GM21367 (cell line): ENCODE measurements around the gene PCSK1N.
"Not testable (repeated sequence)": the region's sequence is repeated elsewhere in the genome, so short reads cannot be mapped to it uniquely, and the experiment has no call there.

ENCODE experiments used
- ATAC-seq: cut with Tn5 transposase; IDR thresholded peaks from one replicate; pipeline ENCODE4 v1.9.1; 2021; ENCODE audit not compliant: unreplicated experiment

Gene PCSK1N

DNA sequence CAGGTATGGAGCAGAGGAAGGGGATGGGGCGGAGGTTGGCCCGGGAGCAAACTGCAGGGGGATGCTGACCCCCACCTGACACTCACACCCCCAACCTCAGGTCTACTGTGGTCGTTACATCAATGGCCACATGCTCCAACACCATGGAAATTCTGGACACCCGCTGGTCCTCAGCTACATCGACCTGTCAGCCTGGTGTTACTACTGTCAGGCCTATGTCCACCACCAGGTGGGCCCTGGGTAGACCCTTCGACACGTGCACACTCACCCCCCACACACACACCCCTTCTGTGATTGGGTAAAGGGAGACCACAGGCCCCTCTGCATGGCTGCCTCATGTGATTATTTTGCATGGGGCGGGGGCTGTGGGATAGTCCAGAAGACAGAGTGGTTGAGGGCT lies 11.3 kb downstream of the PCSK1N start:
- ATAC-seq: no peak

DNA sequence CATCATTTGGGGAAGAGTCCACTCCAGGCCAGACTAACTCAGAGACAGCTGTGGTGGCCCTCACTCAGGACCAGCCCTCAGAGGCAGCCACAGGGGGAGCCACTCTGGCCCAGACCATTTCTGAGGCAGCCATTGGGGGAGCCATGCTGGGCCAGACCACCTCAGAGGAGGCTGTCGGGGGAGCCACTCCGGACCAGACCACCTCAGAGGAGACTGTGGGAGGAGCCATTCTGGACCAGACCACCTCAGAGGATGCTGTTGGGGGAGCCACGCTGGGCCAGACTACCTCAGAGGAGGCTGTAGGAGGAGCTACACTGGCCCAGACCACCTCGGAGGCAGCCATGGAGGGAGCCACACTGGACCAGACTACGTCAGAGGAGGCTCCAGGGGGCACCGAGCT lies 12.4 kb downstream of the PCSK1N start:
- no peak for ATAC-seq

DNA sequence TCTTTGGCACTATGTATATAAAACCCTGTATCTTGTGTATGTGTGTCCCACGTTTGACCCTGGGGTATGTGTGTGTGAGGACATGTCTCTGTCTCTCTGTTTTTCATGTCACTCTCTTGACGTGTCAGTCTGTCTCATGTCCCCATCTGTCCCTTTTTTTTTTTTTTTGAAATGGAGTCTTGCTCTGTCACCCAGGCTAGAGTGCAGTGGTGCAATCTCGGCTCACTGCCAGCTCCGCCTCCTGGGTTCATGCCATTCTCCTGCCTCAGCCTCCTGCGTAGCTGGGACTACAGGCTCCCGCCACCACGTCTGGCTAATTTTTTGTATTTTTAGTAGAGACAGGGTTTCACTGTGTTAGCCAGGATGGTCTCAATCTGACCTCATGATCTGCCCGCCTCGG lies 16.0 kb downstream of the PCSK1N start:
- ATAC-seq: not testable (repeated sequence)

DNA sequence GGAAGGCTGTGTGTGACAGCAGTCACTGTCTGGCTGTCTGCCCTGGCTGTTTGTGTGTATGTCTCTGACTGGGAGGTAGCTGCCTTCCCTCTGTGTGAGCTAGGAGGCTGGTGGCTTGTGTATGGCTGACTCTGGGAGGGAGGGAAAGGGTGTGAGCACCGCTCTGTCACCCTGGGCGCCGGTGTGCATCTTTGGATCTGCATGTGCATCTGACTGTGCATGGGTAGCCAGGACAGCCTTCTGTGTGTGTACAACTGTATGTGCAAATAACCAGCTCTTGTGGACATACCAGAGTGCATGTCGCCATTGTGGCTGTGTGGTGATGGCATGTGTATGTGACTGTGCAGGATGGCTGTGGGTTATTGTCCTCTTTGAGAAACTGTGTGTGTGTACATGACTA lies 16.5 kb downstream of the PCSK1N start:
- ATAC-seq: no peak

DNA sequence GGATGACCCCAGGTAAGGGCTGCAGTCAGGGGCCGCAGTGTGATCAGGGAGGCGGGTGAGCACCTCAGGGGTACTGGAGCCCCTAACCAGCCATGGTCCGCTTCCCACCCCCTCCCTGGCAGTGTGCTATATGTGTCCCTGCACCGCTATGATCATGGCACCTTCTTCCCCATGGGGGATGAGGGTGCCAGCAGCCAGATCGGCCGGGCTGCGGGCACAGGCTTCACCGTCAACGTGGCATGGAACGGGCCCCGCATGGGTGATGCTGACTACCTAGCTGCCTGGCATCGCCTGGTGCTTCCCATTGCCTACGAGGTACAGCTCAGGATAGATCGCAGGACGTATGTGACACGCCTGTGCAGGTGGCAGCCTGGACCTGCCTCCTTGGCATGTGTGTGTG lies 17.3 kb downstream of the PCSK1N start:
- no peak for ATAC-seq

DNA sequence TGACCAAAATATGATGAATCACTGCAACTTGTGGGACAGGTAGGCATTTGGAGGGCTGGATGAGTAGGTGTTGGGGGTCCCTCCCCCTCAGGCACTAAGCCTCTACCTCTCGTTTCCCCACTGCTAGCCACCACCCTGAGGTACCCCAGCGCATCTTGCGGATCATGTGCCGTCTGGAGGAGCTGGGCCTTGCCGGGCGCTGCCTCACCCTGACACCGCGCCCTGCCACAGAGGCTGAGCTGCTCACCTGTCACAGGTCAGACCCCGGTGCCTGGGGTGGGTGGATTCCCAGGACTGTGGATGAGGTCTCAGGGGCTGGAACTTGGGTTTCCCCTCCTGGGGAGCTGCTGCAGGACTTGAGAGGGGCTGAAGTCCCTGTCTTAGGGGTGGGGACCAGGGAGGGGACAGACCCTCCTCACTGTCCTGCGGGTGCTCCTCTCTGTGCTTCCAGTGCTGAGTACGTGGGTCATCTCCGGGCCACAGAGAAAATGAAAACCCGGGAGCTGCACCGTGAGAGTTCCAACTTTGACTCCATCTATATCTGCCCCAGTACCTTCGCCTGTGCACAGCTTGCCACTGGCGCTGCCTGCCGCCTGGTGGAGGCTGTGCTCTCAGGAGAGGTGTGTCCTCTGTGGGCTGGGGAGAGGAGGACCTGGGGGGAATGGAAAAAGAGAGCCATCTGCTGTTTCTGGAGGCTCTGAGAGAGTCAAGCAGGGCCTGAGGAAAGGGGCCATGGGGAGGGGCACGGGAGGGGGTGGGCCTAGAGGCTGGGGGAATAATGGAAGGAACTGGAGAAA lies 19.2 kb downstream of the PCSK1N start:
- ATAC-seq: no peak

DNA sequence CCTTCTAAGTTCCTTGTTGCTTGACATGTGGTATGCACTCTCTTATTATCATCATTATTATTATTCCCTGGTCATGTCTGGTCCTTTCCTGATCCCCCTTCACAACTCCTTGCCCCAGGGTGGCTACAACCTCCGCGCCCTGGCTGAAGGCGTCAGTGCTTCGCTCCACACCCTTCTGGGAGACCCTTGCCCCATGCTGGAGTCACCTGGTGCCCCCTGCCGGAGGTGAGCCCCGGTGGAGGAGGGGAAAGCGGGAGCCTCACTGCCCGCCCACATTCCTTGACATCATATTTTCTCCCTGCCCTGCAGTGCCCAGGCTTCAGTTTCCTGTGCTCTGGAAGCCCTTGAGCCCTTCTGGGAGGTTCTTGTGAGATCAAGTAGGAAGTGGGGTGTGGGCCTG lies 20.1 kb downstream of the PCSK1N start:
- no peak for ATAC-seq

DNA sequence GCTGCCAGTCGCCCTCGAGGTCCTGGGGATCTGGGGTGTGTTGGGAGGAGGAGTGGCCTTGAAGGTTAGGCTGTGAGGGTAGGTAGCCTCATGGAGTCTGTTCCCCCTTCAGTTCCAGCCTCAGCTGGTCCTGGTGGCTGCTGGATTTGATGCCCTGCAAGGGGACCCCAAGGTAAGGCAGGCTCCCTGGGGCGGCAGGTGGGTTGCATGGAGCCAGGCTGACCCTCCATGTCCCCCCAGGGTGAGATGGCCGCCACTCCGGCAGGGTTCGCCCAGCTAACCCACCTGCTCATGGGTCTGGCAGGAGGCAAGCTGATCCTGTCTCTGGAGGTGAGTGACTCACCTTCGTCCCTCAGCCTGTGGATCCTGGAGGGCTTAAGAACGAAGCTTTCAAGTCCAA lies 20.7 kb downstream of the PCSK1N start:
- no peak for ATAC-seq

DNA sequence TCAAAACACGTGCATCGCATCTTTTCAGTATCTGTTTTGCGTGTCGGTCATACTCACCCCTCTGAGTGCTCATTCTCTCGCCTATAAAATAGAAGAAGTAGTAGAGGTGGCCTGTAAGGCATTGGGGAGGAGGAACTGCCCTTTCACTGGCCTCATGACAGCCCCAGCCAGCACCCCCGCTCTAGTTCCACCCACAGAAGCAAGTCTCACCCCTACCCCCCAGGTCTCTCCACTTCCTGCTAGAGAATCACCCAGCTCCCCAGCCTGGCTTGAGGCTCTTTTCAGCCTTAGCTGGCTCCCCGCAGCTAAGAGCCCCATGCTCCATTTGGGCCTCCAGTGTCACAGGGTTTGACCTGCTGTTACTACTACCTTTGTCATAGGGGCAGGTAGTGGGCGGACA lies 21.8 kb downstream of the PCSK1N start:
- no peak for ATAC-seq

DNA sequence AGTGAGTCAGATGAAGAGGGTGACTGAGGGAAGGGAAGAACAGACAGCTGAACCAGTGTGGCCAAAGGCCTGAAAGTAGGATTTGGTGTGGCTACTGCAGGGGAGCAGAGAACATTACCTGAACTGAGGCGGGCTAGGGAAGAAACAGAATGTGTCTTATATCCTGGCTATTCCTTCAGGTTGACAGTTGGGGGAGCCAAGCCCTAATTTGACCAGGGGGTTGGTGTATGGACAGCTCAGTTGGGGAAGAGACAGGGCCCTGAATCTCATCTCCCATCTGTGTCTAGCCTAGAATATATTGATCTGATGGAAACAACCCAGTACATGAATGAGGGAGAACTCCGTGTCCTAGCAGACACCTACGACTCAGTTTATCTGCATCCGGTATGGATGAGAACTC lies 29.3 kb downstream of the PCSK1N start:
- ATAC-seq: no peak

DNA sequence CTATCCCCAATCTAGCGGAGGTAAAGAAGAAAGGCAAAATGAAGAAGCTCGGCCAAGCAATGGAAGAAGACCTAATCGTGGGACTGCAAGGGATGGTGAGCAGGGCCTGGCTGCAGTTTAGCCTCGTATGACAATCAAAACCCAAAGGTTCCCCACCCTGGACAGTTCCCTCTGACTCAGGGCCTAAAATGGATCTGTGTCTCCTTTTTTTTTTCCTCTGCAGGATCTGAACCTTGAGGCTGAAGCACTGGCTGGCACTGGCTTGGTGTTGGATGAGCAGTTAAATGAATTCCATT lies 32.6 kb downstream of the PCSK1N start:
- no peak for ATAC-seq

DNA sequence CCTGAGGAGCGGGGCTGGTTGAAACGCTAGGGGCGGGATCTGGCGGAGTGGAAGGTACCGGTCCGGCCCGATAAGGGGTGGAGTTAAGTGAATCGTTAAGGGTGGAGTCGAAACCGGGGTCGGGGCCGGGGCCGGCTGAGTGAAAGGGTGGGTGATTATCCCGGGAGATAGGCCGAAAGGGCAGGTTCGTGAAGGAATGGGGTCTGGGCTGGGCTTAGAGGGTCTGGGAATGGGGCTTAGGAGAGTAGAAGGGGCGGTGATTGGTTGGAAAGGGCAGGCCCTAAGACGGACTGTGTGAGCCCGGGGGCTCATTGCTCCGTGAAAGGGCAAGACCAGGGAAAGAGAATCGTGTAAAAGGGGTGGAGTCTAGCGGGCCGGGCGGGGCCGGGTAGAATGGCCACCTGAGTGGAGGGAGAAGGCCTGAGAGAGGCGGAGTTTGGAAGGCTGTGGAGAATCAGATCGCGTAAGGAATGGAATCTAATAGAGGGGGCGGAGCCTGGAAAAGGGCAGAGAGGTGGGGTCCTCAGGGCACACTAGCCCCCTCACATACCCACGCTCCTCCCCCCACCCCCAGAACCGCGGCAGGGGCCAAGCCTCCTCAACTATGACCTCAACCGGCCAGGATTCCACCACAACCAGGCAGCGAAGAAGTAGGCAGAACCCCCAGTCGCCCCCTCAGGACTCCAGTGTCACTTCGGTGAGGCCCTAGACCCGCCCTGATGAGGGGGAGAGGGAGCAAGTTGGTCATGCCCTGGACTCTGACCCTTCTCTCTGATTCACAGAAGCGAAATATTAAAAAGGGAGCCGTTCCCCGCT lies 33.1 kb downstream of the PCSK1N start:
- ATAC-seq: peak; percentile 37

DNA sequence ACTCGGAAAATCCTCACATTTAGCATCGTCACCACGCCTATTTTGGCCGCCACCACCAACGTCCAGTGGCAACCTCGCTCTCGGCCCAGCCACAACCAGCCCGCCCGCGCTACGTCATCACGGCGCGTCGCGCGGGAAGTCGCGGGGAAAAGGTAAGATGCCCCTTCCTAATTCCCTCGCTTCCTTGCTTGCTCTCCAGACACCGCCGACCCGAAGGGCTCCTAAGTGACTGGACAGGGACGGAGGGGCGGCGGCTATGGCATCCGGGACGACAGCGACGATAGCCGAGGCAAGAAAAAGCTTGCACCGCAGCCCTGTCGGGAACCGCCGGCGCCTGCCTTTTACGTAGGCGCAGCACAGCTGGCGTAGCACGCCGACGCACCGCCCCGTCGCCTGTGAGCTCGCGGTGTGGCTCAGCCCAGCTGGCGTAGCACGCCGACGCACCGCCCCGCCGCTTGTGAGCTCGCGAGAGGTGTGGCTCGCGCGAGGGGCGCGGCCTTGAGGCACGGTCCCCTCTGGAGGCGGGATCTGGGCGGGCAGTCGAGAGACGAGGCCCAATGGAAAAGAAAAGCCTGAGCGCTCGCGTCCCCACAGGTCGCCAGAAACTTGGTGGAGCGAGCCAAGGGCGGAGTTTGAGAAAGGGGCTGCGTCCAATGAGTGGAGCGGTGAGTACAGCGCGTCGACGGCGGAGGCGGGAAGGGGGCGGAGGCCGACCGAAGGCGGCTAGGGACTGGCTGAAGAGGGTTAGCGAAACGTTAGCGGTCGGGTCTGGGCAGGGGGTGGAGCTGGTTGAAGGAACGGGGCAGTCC lies 33.9 kb downstream of the PCSK1N start, which contains the start of gene HDAC6:
Gene HDAC6 (plus strand): TSS at position 788 of the 809 bp plus-strand sequence. CDS start 626 bp downstream, outside the sequence.
- peak; percentile 84 for ATAC-seq

DNA sequence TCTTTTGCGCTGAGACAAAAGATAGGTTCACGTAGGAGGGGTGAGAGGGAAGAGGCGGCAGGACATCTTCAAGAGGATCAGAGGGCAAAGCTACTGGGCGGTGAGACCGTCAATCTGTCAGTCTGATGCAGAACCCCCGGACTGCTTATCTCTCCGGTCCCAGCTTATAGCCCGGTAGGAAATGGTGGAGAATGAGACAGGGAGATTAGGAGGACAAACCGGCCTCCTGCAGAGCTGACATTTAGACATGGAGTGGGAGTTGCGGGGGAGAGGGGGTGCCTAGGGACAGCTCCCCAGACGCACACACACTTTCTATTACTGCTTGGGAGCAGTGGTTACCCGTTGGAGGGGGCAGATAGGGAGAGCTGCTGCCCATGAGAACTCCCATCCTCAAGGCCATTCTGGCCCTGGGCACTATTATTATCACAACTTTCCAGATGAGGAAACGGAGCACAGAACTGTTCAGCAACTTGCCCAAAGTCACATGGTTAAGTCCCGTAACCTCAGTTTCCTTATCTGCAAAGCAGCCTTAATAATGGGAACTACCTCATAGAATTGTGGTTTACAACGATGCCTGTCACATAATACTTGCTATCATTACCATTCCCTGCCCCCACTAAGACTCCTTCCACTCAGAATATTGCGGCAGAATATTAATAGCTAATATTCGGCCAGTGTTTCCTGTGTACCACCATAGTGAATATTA lies 34.7 kb downstream of the PCSK1N start:
- ATAC-seq: no peak

DNA sequence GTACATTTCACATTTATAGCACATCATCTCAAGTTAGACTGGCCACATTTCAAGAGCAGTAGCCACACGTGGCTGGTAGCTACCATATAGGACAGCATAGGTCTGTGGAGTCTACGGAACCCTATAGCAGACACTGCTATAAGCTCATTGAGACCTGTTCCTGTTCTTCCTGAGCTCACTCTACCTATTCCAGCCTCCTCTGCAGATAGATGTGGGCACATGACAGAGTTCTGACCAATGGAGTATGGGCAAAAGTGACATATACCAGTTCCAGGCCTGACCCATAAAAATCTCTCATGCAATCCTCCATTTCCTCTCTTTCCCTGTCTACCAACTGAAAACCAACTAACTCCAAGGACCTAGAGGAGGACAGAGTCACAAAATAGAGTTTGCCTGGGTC lies 37.1 kb downstream of the PCSK1N start:
- no peak for ATAC-seq

DNA sequence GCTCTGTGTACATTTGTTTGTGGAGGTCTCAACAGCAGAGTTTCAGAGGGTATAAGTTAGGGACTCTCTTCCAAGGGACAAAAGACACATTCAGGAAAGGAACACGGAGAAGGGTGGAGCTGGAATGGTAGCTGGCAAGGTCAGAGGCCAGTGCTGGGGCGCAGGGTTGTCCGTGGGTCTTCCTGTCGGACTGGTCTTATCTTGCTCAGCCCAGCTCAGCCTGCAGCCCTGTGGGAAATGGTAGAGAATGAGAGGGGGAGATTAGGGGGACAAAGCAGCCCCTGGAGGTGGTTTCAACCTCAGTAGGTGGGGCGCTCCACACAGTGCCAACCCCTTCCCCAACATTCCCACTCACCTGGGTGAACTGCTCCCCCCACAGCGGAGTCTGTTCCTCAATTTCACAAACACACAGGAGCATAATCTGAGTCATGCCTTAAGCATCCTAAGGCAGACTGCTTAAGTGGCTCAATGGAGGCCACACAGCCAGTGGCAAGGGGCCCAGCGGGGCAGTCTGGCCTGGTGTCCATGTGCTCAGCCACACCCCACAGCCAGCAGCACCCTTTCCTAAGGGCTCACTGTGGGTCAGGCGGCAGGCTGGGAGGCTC lies 40.4 kb downstream of the PCSK1N start:
- ATAC-seq: no peak

DNA sequence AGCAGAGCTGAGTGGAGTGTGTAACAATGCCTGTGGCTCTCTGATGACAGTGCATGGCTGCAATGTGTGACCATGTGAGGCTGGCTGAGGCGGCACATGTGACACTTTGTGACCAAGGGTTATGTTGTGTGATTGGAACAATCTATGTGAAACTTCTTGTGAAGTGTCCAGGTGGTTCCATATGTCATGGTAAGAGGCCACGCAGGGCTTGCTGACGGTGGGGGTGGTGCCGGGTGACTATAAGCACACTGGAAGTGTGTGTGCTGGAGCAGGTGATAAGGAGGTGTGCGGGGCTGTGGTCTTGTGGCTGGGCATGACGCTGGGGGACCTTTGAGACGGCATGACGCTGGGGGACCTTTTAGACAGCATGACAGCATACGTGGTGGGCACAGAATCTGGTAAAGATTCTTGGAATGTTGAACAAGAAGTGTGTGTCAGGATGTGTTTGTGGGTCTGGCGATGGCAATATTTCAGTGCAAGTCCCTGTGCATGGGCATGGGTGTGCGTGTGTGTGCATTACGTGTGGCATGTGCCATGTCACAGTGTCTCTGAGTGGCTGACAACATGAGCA lies 41.0 kb downstream of the PCSK1N start:
- no peak for ATAC-seq

DNA sequence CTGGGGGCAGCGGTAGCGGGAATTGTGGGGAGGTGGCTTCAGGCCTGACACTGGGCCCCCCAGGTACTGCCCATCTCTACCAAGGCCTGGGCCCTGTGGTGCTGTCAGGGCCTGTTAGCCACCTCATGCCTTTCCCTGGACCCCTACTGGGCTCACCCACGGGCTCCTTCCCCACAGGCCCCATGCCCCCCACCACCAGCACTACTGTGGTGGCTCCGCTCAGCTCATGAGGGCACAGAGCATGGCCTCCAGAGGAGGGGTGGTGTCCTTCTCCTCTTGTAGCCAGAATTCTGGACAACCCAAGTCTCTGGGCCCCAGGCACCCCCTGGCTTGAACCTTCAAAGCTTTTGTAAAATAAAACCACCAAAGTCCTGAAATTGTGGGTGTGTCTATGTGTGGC lies 41.5 kb downstream of the PCSK1N start:
- no peak for ATAC-seq

DNA sequence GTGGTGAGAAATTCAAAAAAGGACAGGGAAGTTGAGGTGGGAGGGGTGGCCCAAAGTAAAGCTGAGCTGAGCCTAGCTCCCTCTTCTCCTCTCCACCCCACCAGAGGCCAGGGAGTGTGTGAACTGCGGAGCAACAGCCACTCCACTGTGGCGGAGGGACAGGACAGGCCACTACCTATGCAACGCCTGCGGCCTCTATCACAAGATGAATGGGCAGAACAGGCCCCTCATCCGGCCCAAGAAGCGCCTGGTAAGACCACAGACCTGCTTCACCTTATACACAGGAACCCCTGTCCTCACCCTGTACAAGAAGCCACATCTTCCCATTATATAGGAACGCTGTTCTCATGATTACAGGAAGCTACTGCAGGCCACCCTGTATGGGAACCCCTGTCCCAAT lies 43.2 kb downstream of the PCSK1N start:
- no peak for ATAC-seq

DNA sequence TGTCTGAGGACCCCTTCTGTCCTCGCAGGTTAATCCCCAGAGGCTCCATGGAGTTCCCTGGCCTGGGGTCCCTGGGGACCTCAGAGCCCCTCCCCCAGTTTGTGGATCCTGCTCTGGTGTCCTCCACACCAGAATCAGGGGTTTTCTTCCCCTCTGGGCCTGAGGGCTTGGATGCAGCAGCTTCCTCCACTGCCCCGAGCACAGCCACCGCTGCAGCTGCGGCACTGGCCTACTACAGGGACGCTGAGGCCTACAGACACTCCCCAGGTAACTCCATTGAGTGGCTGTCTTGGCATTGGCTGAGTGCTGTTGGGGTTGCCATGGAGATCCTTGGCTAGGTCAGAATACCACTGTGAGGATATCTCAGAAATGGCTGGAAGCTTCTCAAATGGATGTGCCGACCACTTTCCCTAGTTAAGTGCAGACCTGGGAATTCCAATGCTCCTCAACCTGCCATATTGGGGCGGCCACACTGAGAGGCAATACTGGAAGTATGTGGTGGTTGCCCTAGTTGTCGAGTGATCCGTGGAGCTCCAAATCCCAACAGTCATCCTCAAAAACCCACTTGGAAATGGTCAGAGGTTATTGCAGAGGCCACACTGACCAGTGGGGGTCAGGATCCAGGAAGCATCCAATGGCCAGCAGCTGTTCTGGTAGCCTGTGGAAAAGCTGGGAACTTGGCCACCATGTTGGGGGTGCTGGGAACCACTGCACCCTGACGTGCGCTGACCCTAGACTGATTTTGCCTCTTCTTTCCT lies 44.2 kb downstream of the PCSK1N start:
- no peak for ATAC-seq
